GOT3 (cell line): ENCODE results near the gene KLHL9.
"Not testable (repeated sequence)": the region's sequence is repeated elsewhere in the genome, so short reads cannot be mapped to it uniquely, and the experiment has no call there.

Source experiments
- DNase-seq: peaks from one replicate; lab custom pipeline; 2025; ENCODE audit warnings: mixed read lengths; lab: John Stamatoyannopoulos, UW

The KLHL9 gene, protein sequence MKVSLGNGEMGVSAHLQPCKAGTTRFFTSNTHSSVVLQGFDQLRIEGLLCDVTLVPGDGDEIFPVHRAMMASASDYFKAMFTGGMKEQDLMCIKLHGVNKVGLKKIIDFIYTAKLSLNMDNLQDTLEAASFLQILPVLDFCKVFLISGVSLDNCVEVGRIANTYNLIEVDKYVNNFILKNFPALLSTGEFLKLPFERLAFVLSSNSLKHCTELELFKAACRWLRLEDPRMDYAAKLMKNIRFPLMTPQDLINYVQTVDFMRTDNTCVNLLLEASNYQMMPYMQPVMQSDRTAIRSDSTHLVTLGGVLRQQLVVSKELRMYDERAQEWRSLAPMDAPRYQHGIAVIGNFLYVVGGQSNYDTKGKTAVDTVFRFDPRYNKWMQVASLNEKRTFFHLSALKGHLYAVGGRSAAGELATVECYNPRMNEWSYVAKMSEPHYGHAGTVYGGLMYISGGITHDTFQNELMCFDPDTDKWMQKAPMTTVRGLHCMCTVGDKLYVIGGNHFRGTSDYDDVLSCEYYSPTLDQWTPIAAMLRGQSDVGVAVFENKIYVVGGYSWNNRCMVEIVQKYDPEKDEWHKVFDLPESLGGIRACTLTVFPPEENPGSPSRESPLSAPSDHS

GRCh38 chr9:21334701-21335632 lies at the start of gene KLHL9:
KLHL9 (minus strand) TSS chr9:21335404; CDS start chr9:21334859, 545 bp downstream.
- peak; percentile 46 for DNase-seq

- DNase-seq: no peak
Measured at GRCh38 chr9:21383627-21384026, 48.4 kb upstream of the KLHL9 start.

GRCh38 chr9:21381448-21382339 lies 46.5 kb upstream of the KLHL9 start:
- no peak for DNase-seq

DNA sequence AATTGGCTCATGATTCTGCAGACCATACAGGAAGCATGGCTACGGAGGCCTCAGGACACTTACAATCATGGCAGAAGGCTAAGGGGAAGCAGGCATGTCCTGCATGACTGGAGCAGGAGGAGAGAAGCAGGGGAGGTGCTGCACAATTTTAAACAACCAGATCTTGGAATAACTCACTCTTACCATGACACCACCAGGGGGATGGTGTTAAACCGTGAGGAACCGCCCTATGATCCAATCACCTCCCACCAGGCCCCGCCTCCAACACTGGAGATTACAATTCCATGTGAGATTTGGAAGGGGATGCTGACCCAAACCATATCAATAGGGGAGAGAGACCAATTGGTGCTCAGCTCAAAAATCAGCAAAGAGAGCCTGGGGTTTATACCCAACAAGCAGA lies 36.3 kb upstream of the KLHL9 start:
- DNase-seq: not testable (repeated sequence)

DNA sequence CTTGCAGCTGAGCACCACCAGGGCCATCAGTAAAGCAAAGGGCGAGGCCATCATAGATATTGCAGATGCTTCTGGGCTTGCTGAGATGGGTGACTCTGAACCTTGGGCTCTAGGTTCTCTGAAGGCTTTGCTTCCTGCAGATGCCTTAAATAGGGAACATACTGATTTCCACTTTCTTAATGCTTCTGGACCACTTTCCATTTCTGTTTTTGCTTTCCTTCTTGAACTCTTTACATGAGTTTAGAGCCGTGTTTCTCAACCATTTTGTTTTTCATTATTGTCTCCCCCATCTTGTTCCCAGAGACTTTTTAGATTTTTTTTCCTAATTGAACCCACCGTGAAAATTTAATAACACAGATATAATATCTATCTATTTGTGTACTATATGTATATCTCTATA lies 32.8 kb upstream of the KLHL9 start, which contains the start of gene IFNA13:
TSS of gene IFNA13 (minus strand) at position 101 of the 400 bp plus-strand sequence. CDS start at position 54, 47 bp downstream.
- no peak for DNase-seq

DNA sequence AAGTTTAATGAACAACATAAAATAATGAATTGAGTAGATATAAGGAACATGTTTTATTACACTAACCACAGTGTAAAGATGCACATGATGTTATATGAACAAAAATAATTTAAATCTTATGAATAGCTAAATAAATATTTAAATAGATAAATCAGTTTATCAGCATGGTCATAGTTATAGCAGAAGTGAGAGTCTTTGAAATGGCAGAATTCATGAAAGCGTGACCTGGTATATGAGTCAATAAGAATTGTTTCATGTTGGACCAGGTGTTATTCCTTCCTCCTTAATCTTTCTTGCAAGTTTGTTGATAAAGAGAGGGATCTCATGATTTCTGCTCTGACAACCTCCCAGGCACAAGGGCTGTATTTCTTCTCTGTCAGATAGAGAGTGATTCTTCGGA lies 32.0 kb upstream of the KLHL9 start:
- not testable (repeated sequence) for DNase-seq

DNA sequence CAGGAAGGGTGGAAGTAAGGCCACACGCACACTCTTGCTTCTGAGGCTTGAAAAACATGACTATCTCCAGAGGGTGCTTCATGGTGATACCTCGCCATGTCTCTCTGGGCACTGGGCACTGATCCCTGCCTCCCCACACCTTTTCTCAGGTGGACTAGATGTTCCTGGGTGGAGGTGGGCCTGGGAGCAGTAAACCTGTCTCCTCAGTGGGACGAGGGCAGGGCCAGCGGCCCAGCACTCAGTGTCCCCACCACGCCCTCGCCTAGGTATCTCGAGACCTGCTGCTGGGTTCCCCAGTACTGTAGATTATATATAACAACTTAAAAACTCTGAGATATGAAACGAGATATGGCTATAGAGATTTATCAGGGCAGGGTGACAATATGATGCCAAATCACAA lies 27.1 kb upstream of the KLHL9 start:
- DNase-seq: no peak

- DNase-seq: no peak
Measured at GRCh38 chr9:21357479-21358460, 22.6 kb upstream of the KLHL9 start.

DNA sequence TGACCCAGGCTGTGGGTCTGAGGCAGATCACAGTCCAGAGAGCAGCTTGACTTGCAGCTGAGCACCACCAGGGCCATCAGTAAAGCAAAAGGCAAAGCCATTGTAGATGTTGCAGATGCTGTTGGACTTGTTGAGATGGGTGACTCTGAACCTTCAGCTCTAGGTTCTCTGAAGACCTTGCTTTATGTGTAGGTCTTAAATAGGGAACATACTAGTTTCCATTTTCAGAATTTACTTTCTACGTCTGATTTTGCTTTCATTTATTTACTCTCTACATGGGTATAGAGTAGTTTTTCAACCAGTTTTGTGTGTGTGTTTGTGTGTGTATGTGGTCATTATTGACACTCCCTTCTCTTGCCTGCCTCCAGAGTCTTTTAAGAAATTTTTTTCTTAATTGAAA lies 15.6 kb upstream of the KLHL9 start, which contains the start of gene IFNA6:
TSS of gene IFNA6 (minus strand) at position 101 of the 400 bp plus-strand sequence. CDS start at position 101, 0 bp downstream.
- no peak for DNase-seq

DNA sequence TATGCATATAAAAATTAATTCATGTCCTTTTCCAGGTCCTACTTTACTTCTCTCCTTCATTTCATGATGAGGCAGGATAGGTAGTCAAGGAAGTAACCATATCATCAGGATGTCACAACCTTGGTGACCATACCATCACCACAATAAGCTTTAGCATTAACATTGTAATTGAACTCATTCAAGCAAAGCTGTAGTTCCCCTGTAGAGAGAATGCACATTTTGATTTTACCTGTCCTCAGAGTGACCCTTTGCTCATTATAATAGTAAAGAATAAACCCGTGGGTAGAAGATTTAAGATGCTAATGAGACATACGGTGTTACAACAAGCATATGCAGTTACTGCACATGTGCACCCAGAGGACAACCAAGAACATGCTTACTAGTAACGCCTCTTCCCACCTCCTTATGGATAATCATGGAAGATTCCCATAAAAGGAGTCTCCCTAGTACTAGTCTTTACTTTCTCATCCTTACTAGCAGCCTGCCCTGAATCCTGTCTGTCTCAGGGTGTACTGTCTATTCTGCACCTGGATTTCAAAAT lies 13.3 kb upstream of the KLHL9 start:
- DNase-seq: no peak

GRCh38 chr9:21340735-21341134 lies 5.5 kb upstream of the KLHL9 start:
- DNase-seq: no peak

GRCh38 chr9:21336457-21336856 lies 1.3 kb upstream of the KLHL9 start:
- no peak for DNase-seq

DNA sequence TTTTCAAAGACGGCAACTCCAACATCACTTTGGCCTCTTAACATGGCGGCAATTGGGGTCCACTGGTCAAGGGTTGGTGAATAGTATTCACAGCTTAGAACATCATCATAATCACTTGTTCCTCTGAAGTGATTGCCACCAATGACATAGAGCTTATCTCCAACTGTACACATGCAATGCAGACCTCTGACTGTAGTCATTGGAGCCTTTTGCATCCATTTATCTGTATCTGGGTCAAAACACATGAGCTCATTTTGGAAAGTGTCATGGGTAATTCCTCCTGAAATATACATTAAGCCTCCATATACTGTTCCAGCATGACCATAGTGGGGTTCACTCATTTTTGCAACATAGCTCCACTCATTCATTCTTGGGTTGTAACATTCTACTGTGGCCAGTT lies 2.0 kb downstream of the KLHL9 start:
- DNase-seq: no peak

DNA sequence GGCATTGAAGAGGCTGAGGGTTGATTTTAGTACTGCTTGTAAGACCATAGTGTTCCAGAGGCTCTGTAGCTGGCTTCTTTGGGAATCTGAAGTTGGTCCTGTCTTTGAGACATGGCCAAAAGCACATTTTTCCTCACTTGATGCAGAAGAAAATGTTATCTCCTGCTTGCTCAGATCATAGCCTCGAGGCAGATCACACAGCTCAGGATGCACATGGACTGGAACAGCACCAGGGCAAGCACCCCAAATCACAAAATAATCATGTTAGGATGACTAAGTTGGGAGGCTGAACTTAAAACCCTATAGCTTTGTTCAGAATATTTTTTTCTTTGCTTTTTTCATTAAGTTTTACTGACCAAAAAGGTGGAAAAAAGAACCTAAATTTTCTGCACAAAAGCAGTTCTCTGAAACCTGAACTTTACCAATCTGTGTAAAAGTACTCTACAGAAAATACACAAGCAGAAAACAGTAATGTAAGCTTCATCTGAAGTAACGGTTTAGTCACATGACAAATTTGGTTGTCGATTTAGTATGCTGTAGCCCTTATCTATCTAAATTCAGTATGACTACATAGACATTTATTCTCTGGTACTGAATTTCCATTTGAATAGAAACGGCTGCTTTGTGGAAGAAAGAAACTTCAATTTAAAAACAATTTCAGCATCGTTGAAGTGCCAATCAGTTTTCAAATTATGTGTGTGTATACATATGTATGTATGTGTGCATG lies 3.4 kb downstream of the KLHL9 start:
- DNase-seq: no peak

DNA sequence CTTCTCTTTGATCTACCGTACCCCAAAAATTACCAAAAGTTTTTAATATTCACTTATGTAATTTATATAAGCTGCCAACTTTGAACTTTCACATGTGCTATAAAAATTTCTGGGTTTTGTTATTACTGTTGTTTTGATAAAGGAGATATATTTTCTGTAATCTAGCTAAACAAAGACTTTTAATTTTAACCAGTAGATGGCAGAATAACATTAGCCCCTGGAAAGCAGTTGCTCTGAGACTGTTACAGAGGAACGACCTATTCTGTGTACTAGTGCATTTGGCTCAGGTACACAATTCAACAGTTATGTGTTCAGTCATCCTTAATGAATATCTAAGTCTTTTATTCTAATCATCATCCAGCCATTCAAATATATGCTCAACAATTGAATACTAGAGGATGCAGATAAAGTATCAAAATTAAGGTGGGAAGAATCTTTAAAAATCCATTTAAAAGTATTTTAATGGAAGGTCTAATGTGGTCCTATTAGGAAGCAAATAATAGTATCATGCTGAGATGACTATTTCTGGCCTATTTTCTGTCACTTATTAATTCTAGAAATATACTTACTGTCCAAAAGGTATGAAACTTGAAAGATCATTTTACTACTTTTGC lies 8.6 kb downstream of the KLHL9 start:
- DNase-seq: no peak

DNA sequence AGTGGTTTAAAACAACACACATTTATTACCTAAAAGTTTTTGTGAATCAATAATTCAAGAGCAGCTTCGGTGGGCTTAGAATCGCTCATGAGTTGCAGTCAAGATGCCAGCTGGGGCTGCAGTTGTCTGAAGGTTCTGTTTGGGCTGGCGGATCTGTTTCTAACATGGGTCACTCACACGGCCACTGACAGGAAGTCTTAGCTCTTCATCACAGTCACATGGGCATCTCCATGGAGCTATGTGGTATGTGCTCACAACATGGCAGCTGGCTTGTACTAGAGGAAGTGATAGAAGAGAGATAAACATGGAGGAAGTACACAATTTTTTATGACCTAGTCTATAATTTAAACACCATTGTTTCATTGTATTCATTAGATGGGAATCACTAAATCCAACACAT lies 11.2 kb downstream of the KLHL9 start:
- no peak for DNase-seq

DNA sequence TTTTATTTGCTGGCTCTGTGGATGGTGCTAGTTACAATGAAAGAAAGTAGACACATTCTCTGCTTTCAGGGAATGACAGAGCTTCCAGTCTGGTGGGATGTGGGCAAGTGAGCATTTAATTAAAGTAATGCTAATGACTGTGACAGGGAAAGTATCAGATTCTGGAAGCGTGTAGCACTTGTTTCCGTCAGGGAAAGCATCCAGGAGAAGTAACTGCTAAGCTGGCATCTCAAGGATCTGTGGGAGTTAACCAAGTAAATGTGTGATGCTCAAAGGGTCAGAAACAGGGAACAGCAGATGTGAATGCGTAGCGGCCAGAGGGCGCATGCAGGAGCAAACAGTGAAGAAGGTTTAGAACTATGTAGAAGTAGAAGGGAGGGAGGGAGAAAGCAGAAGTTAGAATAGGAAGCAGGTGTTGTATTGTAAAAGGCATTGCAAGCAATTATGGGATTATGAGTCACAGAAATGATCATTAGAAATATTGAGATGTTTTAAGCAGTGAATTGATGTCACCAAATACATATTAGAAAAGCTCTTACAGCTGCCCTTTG lies 12.2 kb downstream of the KLHL9 start:
- no peak for DNase-seq

GRCh38 chr9:21320465-21320864 lies 14.7 kb downstream of the KLHL9 start:
- DNase-seq: no peak
